H1 (cell line): ENCODE measurements around the gene GRID2. TPM values are rescaled to one million over a fixed set of nuclear protein-coding genes. Genes with fewer than 3 reads are reported as not detected.

Source experiments
- CTCF ChIA-PET: fragments of 300-600 bp; sonication (Branson Sonifier 250); formaldehyde crosslinking; loops from one replicate; lab custom pipeline; 2021; ENCODE audit not compliant: partially characterized antibody; lab: Charles Lee
- POLR2A ChIA-PET: fragments of 300-600 bp; sonication (Branson Sonifier 250); formaldehyde crosslinking; loops from one replicate; lab custom pipeline; 2021; ENCODE audit warnings: inconsistent platforms; ENCODE audit not compliant: partially characterized antibody; lab: Charles Lee
- DNase-seq, 2 experiments: peaks; one replicate each; pipeline versions ENCODE4 v3.0.0 to v3.0.0-alpha.2; 2010 to 2022; ENCODE audit warnings: low spot score in 2 of 2, low read depth in 1 of 2, mixed read lengths in 1 of 2
- FAIRE-seq: peaks from 2 replicates; lab custom pipeline; 2011; peaks lifted over from hg19 to GRCh38; lab: Jason Lieb, UNC
- H2AFZ ChIP-seq: 2 replicates; pipeline ENCODE4 v1.8.1; 2012; ENCODE audit warnings: low read length, inconsistent platforms
- H2AK5ac ChIP-seq: 2 replicates; pipeline ENCODE4 v1.6.1; 2013; ENCODE audit warnings: low read depth, low read length
- H2BK120ac ChIP-seq: replicated peaks from 2 replicates; pipeline ENCODE3; 2013; ENCODE audit warnings: low read depth, low read length, inconsistent platforms
- H2BK12ac ChIP-seq: 2 replicates; pipeline ENCODE4 v1.6.1; 2013; ENCODE audit warnings: low read depth, low read length
- H2BK15ac ChIP-seq: 2 replicates; pipeline ENCODE4 v1.6.1; 2013; ENCODE audit warnings: low read length
- H2BK20ac ChIP-seq: 2 replicates; pipeline ENCODE4 v1.6.1; 2013; ENCODE audit warnings: low read length
- H2BK5ac ChIP-seq: 2 replicates; pipeline ENCODE4 v1.6.1; 2013; ENCODE audit warnings: low read depth, low read length
- H3K14ac ChIP-seq: 2 replicates; pipeline ENCODE4 v1.6.1; 2013; ENCODE audit warnings: inconsistent platforms; ENCODE audit not compliant: insufficient read length
- H3K18ac ChIP-seq: 2 replicates; pipeline ENCODE4 v1.6.1; 2013; ENCODE audit warnings: low read length; ENCODE audit errors: extremely low read depth
- H3K23ac ChIP-seq: 2 replicates; pipeline ENCODE4 v1.6.1; 2013; ENCODE audit warnings: inconsistent platforms; ENCODE audit not compliant: insufficient read length
- H3K23me2 ChIP-seq: 2 replicates; pipeline ENCODE4 v1.6.1; 2013; ENCODE audit warnings: low read depth, low read length
- H3K27ac ChIP-seq: 2 replicates; pipeline ENCODE4 v1.6.1; 2011; ENCODE audit warnings: low read depth, low read length, inconsistent platforms
- H3K27me3 ChIP-seq, 4 experiments: replicated peaks in 1 of 4; 1 replicate in 1 of 4; 2 replicates in 3 of 4; pipeline versions ENCODE4 v1.6.1 to v1.8.1; 2011 to 2013; ENCODE audit warnings: low read length in 3 of 4, mild to moderate bottlenecking in 3 of 4, inconsistent platforms in 2 of 4, mixed read lengths in 2 of 4, moderate library complexity in 1 of 4; ENCODE audit not compliant: control insufficient read depth in 3 of 4, insufficient read depth in 3 of 4; ENCODE audit errors: extremely low read depth in 1 of 4
- H3K36me3 ChIP-seq, 4 experiments: 2 replicates each; pipeline versions ENCODE4 v1.6.1 to v1.8.1; 2011 to 2013; ENCODE audit warnings: mild to moderate bottlenecking in 4 of 4, low read length in 3 of 4, moderate library complexity in 2 of 4, control low read depth in 1 of 4, inconsistent platforms in 1 of 4; ENCODE audit not compliant: insufficient read depth in 4 of 4, control insufficient read depth in 2 of 4
- H3K4ac ChIP-seq: replicated peaks from 2 replicates; pipeline ENCODE3; 2013; ENCODE audit warnings: low read length, low read depth, mixed read lengths, inconsistent platforms; ENCODE audit not compliant: insufficient read length
- H3K4me1 ChIP-seq, 4 experiments: replicated peaks in 1 of 4; 1 replicate in 1 of 4; 2 replicates in 3 of 4; pipeline versions ENCODE4 v1.6.1 to v1.8.1; 2011 to 2013; ENCODE audit warnings: low read length in 3 of 4, inconsistent platforms in 2 of 4, mixed read lengths in 1 of 4; ENCODE audit not compliant: insufficient read depth in 4 of 4, control insufficient read depth in 3 of 4
- H3K4me2 ChIP-seq, 2 experiments: 2 replicates each; pipeline versions ENCODE4 v1.6.1 to v1.8.1; 2011 to 2013; ENCODE audit warnings: low read depth in 2 of 2, low read length in 2 of 2, control low read depth in 1 of 2, inconsistent platforms in 1 of 2, mild to moderate bottlenecking in 1 of 2; ENCODE audit not compliant: insufficient read depth in 1 of 2
- H3K4me3 ChIP-seq, 4 experiments: fragments of 200-600, 300-600 bp in 1 of 4; sonication (generic), shearing (Covaris generic), sonication (Bioruptor Twin) in 1 of 4; 2 replicates each; pipeline versions ENCODE4 v1.5.1 to v1.8.1; 2011 to 2016; ENCODE audit warnings: low read length in 4 of 4, low read depth in 3 of 4, control low read depth in 2 of 4, inconsistent platforms in 2 of 4, mild to moderate bottlenecking in 2 of 4, mixed read lengths in 1 of 4, moderate library complexity in 1 of 4; ENCODE audit not compliant: insufficient read depth in 2 of 4; ENCODE audit errors: extremely low read depth in 1 of 4
- H3K56ac ChIP-seq: replicated peaks from 2 replicates; pipeline ENCODE3; 2013; ENCODE audit warnings: low read depth, mild to moderate bottlenecking, mixed read lengths, low read length, inconsistent platforms; ENCODE audit not compliant: insufficient read length
- H3K79me1 ChIP-seq: 2 replicates; pipeline ENCODE4 v1.6.1; 2013; ENCODE audit warnings: low read depth, low read length, control low read depth
- H3K79me2 ChIP-seq, 2 experiments: 2 replicates each; pipeline versions ENCODE4 v1.6.1 to v1.8.1; 2012 to 2013; ENCODE audit warnings: low read length in 2 of 2, mild to moderate bottlenecking in 2 of 2, inconsistent platforms in 1 of 2; ENCODE audit not compliant: insufficient read depth in 2 of 2, control insufficient read depth in 1 of 2
- H3K9ac ChIP-seq, 4 experiments: replicated peaks in 1 of 4; 1 replicate in 1 of 4; 2 replicates in 3 of 4; pipeline versions ENCODE4 v1.6.1 to v1.8.1; 2011 to 2013; ENCODE audit warnings: low read depth in 3 of 4, low read length in 3 of 4, control low read depth in 2 of 4, mild to moderate bottlenecking in 2 of 4, moderate library complexity in 2 of 4, inconsistent platforms in 1 of 4; ENCODE audit errors: extremely low read depth in 1 of 4
- H3K9me3 ChIP-seq, 2 experiments: 2 replicates each; pipeline versions ENCODE4 v1.6.1 to v1.8.1; 2012 to 2013; ENCODE audit warnings: mild to moderate bottlenecking in 2 of 2, moderate library complexity in 2 of 2, control low read depth in 1 of 2, inconsistent platforms in 1 of 2, low read depth in 1 of 2, low read length in 1 of 2, mixed read lengths in 1 of 2; ENCODE audit not compliant: insufficient read depth in 2 of 2
- H4K20me1 ChIP-seq, 2 experiments: replicated peaks in 1 of 2; 2 replicates each; pipeline versions ENCODE3 to v1.8.1; 2011 to 2013; ENCODE audit warnings: inconsistent platforms in 2 of 2, low read length in 2 of 2, mild to moderate bottlenecking in 1 of 2; ENCODE audit not compliant: insufficient read depth in 2 of 2, control insufficient read depth in 1 of 2
- H4K5ac ChIP-seq: 2 replicates; pipeline ENCODE4 v1.6.1; 2013; ENCODE audit warnings: low read length, low read depth, mixed read lengths, inconsistent platforms; ENCODE audit not compliant: insufficient read length
- H4K8ac ChIP-seq: 2 replicates; pipeline ENCODE4 v1.8.0; 2013; ENCODE audit warnings: mild to moderate bottlenecking, moderate library complexity, low read length, inconsistent platforms; ENCODE audit not compliant: insufficient read depth; ENCODE audit errors: extremely low read depth
- H4K91ac ChIP-seq: replicated peaks from 2 replicates; pipeline ENCODE3; 2013; ENCODE audit warnings: low read length, mixed read lengths, inconsistent platforms; ENCODE audit not compliant: insufficient read length
- EP300 ChIP-seq, 2 experiments: IDR thresholded peaks; 1 replicate in 1 of 2; 2 replicates in 1 of 2; pipeline ENCODE4 v1.6.1; 2011 to 2012; ENCODE audit warnings: low read depth in 2 of 2, low read length in 2 of 2, mild to moderate bottlenecking in 2 of 2, borderline replicate concordance in 1 of 2, inconsistent platforms in 1 of 2, moderate library complexity in 1 of 2
- polyA plus RNA-seq, 7 experiments: library from polyadenylated mRNA; depleted of rRNA in 3 of 7; stranded (reverse) in 5 of 7; unstranded in 2 of 7; fragments of >200 nt in 5 of 7; fragments of 200-250 nt in 2 of 7; gene quantifications; 1 replicate in 5 of 7; 2 replicates in 1 of 7; 4 replicates in 1 of 7; pipeline versions ENCODE4 v1.2.1 to v1.2.3, GENCODE V29; 2011 to 2013; ENCODE audit warnings: missing spikeins in 2 of 7, mixed read lengths in 2 of 7
- total RNA-seq: library from RNA; stranded (reverse); fragmentation: NEBNext Ultra II Directional; extraction: Animal tissue kit (Norgen Biotek cat#: 25700); gene quantifications from 2 replicates; pipeline ENCODE4 v1.2.1, GENCODE V29; 2021
- TF ChIP-seq, protein P1 (sequence below): IDR thresholded peaks from 2 replicates; pipeline ENCODE4 v1.6.1; 2011; ENCODE audit warnings: low read depth, mild to moderate bottlenecking, low read length; ENCODE audit not compliant: insufficient read depth

GRID2 gene
- total and polyA plus RNA-seq, 2 of the 8 experiments (the other 6 are each of a cell fraction or from before 2014, with no cell fraction given), result 31.1 to 81.9 TPM

DNA sequence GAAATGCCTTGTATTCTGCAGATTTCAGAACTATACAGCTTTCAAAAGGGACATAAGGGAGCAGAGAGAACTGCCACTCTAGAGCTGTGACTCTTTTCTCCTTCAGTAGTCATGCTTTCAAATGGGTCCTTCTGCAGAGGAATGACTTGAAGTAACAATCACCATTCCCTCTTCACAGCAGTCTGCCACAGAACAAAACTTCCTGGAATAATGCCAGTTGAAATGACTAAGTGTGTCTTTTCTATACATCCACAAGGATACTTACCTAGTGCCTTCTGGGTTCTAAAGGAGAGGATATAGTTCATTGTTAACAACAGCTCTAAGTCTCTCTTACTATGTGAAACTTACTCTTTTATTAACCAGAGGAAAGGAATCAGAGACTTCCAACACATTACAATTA is 1009.4 kb downstream of the GRID2 start:
- Histone ChIP-seq H2BK12ac (no peak overlapping the region), H2AK5ac (no peak overlapping the region), H2BK120ac (no peak overlapping the region), H3K23me2 (no peaks in the 10 kb centered on the region), H3K9me3 (no peaks in the 10 kb centered on the region), H2BK15ac (no peak overlapping the region), H2BK20ac (no peak overlapping the region), H3K36me3 (no peaks in the 10 kb centered on the region), H4K91ac (no peak overlapping the region), H4K5ac (no peak overlapping the region), H3K79me2 (no peaks in the 10 kb centered on the region), H2AFZ (no peak overlapping the region), H4K8ac (no peak overlapping the region), H3K79me1 (no peaks in the 10 kb centered on the region), H3K18ac (no peak overlapping the region), H3K27ac (no peak overlapping the region), H2BK5ac (no peak overlapping the region), H3K23ac (no peak overlapping the region), H3K4ac (no peak overlapping the region), H3K9ac (no peak overlapping the region), H3K56ac (no peak overlapping the region), H3K4me2 (no peak overlapping the region), H3K27me3 (no peaks in the 10 kb centered on the region), H4K20me1 (no peaks in the 10 kb centered on the region), H3K4me3 (no peak overlapping the region), H3K14ac (no peak overlapping the region), H3K4me1 (no peaks in the 10 kb centered on the region; a peak in 1 of 7 replicates)
- no peak for FAIRE-seq
- no peak for TF ChIP-seq EP300 (IDR thresholded peaks at IDR 0.05; ENCODE audit: borderline replicate concordance in 1 of 2, low read depth in 2 of 2, low read length in 2 of 2)
- TF ChIP-seq, protein P1, sequence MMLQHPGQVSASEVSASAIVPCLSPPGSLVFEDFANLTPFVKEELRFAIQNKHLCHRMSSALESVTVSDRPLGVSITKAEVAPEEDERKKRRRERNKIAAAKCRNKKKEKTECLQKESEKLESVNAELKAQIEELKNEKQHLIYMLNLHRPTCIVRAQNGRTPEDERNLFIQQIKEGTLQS, result no peak
- DNase-seq, result no peak
- POLR2A ChIA-PET, result no interaction called here
- CTCF ChIA-PET, result no interaction called here
